Measurements from ENCODE around the gene SEMA3G. TPM values are rescaled to one million over a fixed set of nuclear protein-coding genes. Genes with fewer than 3 reads are reported as not detected.

The SEMA3G gene
- total RNA-seq, 3 donors from 2014 or later (not counting 1 experiment from before 2014, with no cell fraction given): 0.07 to 0.55 TPM; not detected in 1

DNA sequence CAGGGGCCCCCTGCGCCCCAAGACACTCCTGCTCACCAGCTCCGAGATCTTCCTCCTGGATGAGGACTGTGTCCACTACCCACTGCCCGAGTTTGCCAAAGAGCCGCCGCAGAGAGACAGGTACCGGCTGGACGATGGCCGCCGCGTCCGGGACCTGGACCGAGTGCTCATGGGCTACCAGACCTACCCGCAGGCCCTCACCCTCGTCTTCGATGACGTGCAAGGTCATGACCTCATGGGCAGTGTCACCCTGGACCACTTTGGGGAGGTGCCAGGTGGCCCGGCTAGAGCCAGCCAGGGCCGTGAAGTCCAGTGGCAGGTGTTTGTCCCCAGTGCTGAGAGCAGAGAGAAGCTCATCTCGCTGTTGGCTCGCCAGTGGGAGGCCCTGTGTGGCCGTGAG lies 47.2 kb upstream of the SEMA3G start:
- H3K36me3 ChIP-seq (ENCODE audit: control insufficient read depth, insufficient read depth, low read length): peaks cover 50% of the 10 kb centered on the region
- intact Hi-C loops (cut with micrococcal nuclease): no loop called here
- no peak overlapping the region for H3K4me3 ChIP-seq (ENCODE audit: low read length)
- Mint-ChIP-seq H3K27ac (no peak overlapping the region), H3K4me3 (no peak overlapping the region), H3K4me1 (peaks cover 0 to 9% of the 10 kb centered on the region in 2 donors), H3K9me3 (no peaks in the 10 kb centered on the region), H3K27me3 (ENCODE audit: low read depth in 2 of 2) (no peaks in the 10 kb centered on the region), H3K36me3 (no peaks in the 10 kb centered on the region)
- H3K9me3 ChIP-seq (ENCODE audit: control insufficient read depth, insufficient read depth, low read length): no peaks in the 10 kb centered on the region
- peaks cover 33% of the 10 kb centered on the region for H3K4me1 ChIP-seq (ENCODE audit: control insufficient read depth, insufficient read depth, low read length)
- TF ChIP-seq, protein P1, sequence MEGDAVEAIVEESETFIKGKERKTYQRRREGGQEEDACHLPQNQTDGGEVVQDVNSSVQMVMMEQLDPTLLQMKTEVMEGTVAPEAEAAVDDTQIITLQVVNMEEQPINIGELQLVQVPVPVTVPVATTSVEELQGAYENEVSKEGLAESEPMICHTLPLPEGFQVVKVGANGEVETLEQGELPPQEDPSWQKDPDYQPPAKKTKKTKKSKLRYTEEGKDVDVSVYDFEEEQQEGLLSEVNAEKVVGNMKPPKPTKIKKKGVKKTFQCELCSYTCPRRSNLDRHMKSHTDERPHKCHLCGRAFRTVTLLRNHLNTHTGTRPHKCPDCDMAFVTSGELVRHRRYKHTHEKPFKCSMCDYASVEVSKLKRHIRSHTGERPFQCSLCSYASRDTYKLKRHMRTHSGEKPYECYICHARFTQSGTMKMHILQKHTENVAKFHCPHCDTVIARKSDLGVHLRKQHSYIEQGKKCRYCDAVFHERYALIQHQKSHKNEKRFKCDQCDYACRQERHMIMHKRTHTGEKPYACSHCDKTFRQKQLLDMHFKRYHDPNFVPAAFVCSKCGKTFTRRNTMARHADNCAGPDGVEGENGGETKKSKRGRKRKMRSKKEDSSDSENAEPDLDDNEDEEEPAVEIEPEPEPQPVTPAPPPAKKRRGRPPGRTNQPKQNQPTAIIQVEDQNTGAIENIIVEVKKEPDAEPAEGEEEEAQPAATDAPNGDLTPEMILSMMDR (IDR thresholded peaks at IDR 0.05): no peak
- 97% methylated on average over 21 of the region's 21 CpGs for WGBS (ENCODE audit: insufficient coverage)
- no peaks in the 10 kb centered on the region for H3K27me3 ChIP-seq (ENCODE audit: control insufficient read depth, insufficient read depth, low read length)
- DNase-seq: no peak
- no peak overlapping the region for H3K27ac ChIP-seq (ENCODE audit: low read length)
- ATAC-seq: no peak

DNA sequence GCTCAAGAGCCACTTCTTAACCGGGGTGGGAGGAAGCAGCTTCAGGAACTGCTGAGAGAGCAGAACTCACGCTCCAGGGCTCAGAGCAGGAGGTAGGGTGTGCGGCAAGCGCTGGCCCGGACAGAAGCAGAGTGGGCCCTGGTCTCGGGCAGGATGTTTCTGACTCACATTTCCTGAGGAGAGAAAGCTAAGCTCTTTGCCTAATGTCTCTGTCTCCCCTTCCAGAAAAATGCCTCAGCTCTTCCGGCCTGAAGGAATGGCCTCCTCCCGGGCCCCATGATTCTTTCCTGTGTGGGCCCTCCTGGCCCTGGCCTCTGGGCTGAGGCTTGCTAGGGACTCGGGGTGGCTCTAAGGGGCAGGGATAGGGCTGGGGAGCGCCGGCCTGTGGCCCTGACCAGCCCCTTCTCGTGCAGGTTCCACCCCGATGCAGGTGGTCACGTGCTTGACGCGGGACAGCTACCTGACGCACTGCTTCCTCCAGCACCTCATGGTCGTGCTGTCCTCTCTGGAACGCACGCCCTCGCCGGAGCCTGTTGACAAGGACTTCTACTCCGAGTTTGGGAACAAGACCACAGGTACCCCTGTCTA lies 46.1 kb upstream of the SEMA3G start:
- TF ChIP-seq, protein P1 (IDR thresholded peaks at IDR 0.05): no peak
- ATAC-seq (no peak), DNase-seq (no peak)
- no peak overlapping the region for H3K4me3 ChIP-seq (ENCODE audit: low read length)
- no peaks in the 10 kb centered on the region for H3K27me3 Mint-ChIP-seq (ENCODE audit: low read depth in 2 of 2)
- WGBS (ENCODE audit: insufficient coverage): 71% methylated on average over 23 of the region's 23 CpGs
- H3K4me1 ChIP-seq (ENCODE audit: control insufficient read depth, insufficient read depth, low read length): peaks cover 29% of the 10 kb centered on the region
- no peak overlapping the region for H3K4me3 Mint-ChIP-seq
- H3K36me3 Mint-ChIP-seq: no peaks in the 10 kb centered on the region
- H3K9me3 Mint-ChIP-seq: no peaks in the 10 kb centered on the region
- no peaks in the 10 kb centered on the region for H3K27me3 ChIP-seq (ENCODE audit: control insufficient read depth, insufficient read depth, low read length)
- peaks cover 0 to 9% of the 10 kb centered on the region in 2 donors for H3K4me1 Mint-ChIP-seq
- H3K27ac Mint-ChIP-seq: no peak overlapping the region
- H3K9me3 ChIP-seq (ENCODE audit: control insufficient read depth, insufficient read depth, low read length): no peaks in the 10 kb centered on the region
- H3K27ac ChIP-seq (ENCODE audit: low read length): no peak overlapping the region
- H3K36me3 ChIP-seq (ENCODE audit: control insufficient read depth, insufficient read depth, low read length): peaks cover 56% of the 10 kb centered on the region
- intact Hi-C loops (cut with micrococcal nuclease): no loop called here

DNA sequence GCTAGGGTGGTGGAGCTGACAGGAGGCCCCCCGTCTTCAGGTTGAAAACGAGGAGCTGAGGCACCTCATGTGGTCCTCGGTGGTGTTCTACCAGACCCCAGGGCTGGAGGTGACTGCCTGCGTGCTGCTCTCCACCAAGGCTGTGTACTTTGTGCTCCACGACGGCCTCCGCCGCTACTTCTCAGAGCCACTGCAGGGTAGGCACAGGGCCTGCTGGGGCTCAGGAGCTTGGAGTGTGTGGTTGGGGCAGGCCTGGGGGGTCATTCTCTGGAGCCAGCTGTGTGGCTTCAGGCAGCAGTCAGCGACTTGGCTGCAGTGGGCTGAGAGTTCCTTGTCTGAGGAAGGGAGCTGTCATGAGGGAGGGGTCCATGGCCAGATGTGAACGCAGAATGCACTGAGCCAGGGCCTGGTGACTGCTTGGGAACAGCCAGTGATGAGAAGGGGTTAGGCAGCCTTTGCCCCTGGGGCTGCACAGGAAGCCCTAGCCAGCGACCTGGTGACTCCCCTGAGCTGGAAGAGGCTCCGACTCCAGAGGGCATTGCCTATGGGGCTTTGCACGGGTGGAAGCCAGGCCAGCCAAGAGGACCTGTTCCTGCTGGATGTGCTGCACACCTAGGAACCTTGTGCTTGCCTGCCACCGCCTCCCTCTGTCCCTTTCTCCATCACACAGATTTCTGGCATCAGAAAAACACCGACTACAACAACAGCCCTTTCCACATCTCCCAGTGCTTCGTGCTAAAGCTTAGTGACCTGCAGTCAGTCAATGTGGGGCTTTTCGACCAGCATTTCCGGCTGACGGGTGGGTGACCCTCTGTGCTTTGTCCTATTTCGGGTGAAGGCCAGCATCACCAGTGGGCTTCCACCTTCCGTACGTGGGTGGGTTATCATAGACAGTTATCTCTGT lies 45.4 kb upstream of the SEMA3G start:
- DNase-seq (no peak), ATAC-seq (no peak)
- peaks cover 22% of the 10 kb centered on the region for H3K4me1 ChIP-seq (ENCODE audit: control insufficient read depth, insufficient read depth, low read length)
- WGBS (ENCODE audit: insufficient coverage): 74% methylated on average over 22 of the region's 22 CpGs
- no peaks in the 10 kb centered on the region for H3K9me3 ChIP-seq (ENCODE audit: control insufficient read depth, insufficient read depth, low read length)
- intact Hi-C loops (cut with micrococcal nuclease): no loop called here
- no peaks in the 10 kb centered on the region for H3K27me3 ChIP-seq (ENCODE audit: control insufficient read depth, insufficient read depth, low read length)
- H3K4me3 ChIP-seq (ENCODE audit: low read length): no peak overlapping the region
- peaks cover 60% of the 10 kb centered on the region for H3K36me3 ChIP-seq (ENCODE audit: control insufficient read depth, insufficient read depth, low read length)
- H3K36me3 Mint-ChIP-seq: no peaks in the 10 kb centered on the region
- no peak overlapping the region for H3K4me3 Mint-ChIP-seq
- TF ChIP-seq, protein P1 (IDR thresholded peaks at IDR 0.05): no peak
- no peak overlapping the region for H3K27ac Mint-ChIP-seq
- no peak overlapping the region for H3K27ac ChIP-seq (ENCODE audit: low read length)
- H3K4me1 Mint-ChIP-seq: peaks cover 0 to 9% of the 10 kb centered on the region in 2 donors
- H3K27me3 Mint-ChIP-seq (ENCODE audit: low read depth in 2 of 2): no peaks in the 10 kb centered on the region
- no peaks in the 10 kb centered on the region for H3K9me3 Mint-ChIP-seq
